Stimulated activated CD4-positive, alpha-beta T cell treated with anti-CD3 and anti-CD28 coated beads, TNF-alpha, amount 100 ng/mL, for 24 hours (primary cell): Measurements from ENCODE around the gene PRSS53.
A peak's percentile ranks its signal among the peaks of the same experiment; 100 is the strongest.

Experiments used
- DNase-seq, 3 experiments: peaks; one replicate each; pipeline ENCODE4 v3.0.0-alpha.2; 2020; ENCODE audit warnings: low read depth in 3 of 3

PRSS53 gene

DNA sequence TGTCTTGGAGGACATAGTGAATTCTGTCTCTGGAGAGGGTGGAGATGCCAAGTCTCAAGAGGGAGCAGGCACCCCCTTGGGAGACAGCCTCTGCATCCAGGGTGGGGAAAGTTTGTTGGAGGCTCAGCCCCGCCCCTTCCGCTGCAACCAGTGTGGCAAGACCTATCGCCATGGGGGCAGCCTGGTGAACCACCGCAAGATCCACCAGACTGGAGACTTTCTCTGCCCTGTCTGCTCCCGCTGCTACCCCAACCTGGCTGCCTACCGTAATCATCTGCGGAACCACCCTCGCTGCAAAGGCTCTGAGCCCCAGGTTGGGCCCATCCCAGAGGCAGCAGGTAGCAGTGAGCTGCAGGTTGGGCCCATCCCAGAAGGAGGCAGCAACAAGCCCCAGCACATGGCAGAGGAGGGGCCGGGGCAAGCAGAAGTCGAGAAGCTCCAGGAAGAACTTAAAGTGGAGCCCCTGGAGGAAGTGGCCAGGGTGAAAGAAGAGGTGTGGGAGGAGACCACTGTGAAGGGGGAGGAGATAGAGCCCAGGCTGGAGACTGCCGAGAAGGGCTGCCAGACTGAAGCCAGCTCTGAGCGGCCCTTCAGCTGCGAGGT is 9.3 kb downstream of the PRSS53 start:
- DNase-seq: no peak

GRCh38 chr16:31078597-31079341 is 10.0 kb downstream of the PRSS53 start:
- no peak for DNase-seq

GRCh38 chr16:31077592-31078396 is 10.9 kb downstream of the PRSS53 start:
- DNase-seq: no peak

- no peak for DNase-seq
These were observed 11.7 kb downstream of the PRSS53 start for GRCh38 chr16:31077024-31077423.

- no peak for DNase-seq
These were observed 12.4 kb downstream of the PRSS53 start for GRCh38 chr16:31076319-31076718.

GRCh38 chr16:31074814-31075183 is 13.9 kb downstream of the PRSS53 start:
- no peak for DNase-seq

- DNase-seq: peak; percentile 93 to 99 (median 98)
These were observed 14.6 kb downstream of the PRSS53 start, which contains the start of the genes ZNF646 and ZNF668 for GRCh38 chr16:31073970-31074813. TSS of gene ZNF646 (plus strand) at chr16:31074422. CDS start at chr16:31076325, 1,903 bp downstream. TSS of gene ZNF668 (minus strand) at chr16:31074240. CDS start at chr16:31064459, 9,781 bp downstream.

DNA sequence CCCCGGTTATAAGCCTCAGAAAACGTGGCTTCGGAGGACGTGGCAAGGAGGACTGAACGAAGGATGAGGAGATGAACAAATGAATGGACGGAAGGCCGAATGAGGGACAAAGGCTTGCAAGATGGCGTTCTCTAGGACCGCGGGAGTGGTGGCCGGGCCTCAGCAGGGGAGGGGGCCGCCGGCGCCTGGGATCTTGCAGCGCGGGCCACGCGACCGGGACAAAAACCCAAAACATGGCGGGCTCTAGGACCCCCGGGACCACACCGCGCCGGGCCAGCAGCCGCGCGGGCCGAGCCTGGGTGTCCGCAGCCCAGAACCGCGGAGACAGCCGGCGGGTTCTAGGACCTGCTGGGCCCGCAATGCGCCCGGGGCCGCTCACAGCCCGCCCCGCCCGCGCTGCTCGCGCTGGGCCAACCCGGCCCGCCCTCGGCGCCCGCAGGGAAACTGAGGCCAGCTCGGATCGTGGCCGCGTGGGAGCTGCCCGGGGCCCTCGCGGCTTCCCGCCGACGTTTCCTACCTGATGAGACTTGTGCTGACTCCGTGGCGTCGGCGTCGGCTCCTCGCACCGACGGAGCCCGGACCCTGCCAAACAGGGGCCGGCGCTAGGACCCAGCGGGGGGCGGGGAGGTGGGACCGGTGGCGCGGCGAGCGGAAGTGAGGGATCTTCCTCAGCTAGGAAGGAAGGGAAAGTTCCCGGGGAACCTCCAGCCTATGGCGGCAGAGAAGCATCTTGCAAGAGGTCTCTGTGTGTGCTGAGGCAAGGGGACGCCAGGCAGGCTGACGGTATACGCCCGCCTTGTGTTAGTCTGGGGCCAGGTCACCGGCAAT is 15.4 kb downstream of the PRSS53 start:
- DNase-seq: peak; percentile 77 to 91 (median 78)

GRCh38 chr16:31072540-31073141 is 16.1 kb downstream of the PRSS53 start:
- peak in 1 of 3 experiments; percentile 30 for DNase-seq

DNA sequence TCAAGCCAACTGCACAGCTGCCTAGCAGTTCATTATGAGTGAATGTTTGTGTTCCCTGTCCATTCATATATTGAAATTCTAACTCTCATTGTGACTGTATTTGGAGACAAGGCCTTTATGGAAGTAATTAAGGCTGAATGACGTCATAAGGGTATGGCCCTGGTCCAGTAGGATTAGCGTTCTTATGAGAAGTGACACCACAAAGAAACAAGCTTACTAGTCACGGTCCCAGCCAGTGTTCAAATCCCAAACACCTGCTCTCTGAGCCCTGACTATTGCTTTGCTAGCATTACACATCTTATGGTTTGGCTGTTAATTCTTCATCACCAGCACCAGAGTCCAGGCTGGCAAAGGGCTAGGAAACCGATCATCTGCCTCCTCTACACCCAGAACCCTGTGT is 16.9 kb downstream of the PRSS53 start:
- no peak for DNase-seq

DNA sequence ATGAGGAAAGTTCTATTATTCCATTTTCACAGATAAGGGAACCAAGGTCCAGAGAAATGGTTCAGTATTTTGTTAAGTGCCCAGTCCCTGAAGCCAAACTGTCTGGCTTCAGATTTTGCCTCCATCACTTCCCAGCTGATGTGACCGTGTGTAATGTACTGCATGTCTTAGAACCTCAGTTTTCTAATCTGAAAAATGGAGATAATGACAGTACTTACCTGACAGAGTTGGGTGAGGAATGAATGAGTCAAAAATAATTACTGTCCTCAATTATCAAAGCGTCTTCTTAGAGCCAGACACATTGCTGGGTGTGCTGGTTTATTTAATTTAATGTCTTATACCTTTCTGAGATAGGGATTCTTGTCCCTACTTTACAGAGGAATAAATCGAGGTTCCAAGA is 21.4 kb downstream of the PRSS53 start:
- DNase-seq: no peak

DNA sequence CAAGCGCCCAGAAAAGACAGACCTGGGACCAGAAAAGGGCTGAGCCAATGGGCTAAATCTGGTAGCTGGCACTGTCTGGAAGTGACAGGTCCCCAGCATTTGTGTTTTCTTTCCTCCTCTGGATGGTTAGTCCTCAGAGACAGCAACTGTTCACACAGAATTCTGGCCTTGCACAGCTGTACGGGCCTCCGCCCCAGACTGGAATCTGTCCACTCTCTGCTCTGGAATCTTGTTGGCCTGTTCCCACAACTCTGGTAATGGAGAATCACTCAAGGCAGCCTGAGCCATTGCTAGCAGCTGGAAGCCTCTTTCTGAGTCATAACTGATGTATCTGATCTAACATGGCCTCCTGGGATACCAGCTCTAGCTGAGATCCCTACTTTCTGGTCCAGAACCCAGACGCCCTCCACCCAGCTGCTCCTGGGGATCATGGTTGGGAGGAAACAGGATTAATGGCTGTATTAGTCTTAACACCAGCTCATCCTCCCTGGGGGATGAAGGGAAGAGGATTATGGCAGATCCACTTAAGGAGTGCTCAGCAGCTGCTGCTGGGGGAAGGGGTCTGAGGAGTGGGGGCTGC is 23.8 kb downstream of the PRSS53 start:
- DNase-seq: no peak

DNA sequence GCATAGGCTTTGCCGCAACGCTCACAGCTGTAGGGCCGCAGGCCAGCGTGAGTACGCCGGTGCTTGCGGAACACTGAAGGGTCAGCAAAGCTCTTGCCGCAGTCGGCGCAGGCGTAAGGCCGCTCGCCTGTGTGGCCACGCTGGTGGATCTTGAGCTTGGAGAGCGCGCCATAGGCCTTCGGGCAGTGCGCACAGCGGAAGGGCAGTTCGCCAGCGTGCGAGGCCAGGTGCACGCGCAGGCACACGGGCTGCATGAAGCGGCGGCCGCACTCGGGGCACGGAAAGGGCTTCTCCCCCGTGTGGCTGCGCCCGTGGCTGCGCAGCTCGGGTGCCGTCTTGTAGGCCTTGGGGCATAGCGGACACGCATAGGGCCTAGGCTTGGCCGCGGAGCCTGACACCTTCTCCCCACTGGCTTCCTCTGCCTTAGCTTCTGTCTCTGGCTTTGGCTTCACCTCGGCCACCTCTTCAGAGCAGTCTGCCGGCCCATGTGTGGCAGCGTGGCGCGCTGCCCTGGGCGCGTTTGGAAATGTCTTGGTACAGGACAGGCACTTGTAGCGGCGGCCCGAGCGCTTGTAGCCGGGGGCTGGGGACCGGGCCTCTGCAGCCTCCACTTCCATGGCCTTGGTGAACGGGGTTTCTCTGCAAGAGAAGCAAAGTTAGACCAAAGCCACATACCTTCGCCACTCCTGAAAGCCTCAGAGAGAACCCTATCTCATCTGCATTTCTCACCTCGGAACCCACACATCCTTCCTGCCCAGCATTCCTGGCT is 24.7 kb downstream of the PRSS53 start:
- DNase-seq: no peak

- DNase-seq: no peak
These were observed 25.3 kb downstream of the PRSS53 start for GRCh38 chr16:31063495-31063842.

GRCh38 chr16:31061813-31062440 is 26.8 kb downstream of the PRSS53 start:
- no peak for DNase-seq

DNA sequence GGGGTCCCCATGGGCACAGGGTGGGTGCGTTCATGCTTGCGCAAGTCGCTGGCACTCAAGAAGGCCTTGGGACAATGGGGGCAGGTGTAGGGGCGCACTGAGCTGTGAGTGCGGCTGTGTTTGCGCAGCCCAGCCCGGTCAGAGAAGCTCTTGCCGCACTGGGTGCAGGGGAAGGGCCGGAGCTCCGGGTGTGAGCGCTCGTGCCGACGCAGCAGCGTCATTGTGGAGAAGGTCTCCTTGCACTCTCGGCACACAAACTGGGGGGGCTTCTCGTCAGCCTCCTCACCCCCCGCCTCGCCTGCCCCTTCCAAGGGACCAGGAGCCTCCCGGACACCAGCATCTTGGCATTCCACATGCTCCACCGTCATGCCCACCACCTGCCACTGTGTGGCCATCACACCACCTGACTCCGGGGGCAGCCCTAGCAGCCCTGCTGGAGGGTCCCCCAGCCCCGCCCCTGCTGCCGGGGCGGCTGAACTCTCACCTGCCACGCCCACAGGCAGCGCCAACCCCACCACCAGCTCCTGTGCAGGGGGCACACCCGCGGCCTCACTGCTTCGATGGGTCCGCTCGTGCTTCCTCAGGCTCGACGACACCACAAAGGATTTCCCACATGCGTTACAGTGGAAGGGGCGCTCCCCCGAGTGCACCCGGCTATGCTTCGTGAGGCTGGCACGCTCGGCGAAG is 27.5 kb downstream of the PRSS53 start:
- DNase-seq: no peak

DNA sequence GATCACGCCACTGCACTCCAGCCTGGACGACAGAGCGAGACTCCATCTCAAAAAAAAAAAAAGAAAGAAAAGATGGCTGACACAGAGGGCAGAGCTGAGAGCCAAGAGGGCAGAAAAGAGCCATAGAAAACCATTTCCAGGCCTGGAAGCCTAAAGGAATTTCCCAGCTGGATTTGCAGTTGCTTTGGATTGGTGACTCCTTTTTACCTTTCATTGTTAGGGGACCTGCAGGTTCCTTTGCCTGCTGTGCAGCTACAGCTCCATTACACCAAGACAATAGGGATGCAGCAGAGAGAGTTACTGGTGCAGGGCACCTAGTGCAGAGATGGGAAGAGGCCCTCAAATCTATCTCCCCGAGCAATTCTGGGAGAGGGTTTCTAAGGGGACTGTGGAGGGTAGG is 33.1 kb downstream of the PRSS53 start:
- DNase-seq: no peak

GRCh38 chr16:31052114-31052513 is 36.6 kb downstream of the PRSS53 start:
- no peak for DNase-seq
